Measurements from ENCODE around the gene TMEM187.

DNA sequence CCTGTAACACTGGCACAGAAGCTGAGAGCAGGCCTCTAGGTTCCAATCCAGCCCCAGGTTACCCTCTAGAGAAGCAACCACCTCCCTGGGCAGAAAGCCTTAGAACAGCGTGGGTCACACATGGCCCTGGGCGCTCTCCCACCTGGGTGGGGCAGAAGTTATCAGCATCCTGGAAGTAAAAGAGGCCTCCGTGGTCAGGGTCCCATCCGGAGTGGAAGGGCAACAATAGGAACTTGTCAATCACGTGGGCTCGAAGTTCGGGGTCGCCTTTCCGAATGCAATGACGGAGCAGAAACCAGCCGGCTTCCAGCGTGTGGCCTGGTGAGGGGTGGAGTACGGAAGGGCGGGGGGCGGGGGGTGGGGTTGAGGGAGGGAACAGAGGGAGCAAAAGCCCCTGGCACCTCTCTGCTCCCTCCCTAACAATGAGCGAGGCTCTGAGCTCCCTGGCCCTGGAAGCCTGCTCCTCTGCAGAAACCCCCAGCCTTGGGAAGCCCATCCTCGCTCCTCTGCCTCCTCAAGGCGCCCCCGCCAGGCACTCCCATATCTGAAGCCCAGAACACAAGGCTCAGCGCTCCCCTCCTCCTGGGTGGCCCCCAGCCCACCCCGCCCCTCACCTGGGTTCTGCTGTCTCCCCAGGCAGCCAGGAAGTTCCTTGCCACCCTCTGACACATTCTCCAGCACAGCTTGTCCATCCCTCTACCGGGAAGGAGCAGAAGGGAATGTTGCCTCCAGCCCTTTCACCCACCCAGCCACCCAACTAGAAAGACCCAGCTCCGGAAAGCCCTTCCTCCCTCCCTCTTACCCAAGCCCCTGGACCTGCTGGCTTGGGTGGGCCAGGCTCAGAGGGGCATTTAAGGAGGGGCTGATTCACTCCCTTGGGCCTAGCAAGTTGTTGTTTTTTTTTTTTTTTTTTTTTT, 31.0 kb upstream of the TMEM187 start:
- TF ChIP-seq CTCF (IDR thresholded peaks at IDR 0.05; ENCODE audit: borderline replicate concordance, extremely low read depth, low read length, poor library complexity, severe bottlenecking) (no peak), EZH2 (IDR thresholded peaks at IDR 0.05; ENCODE audit: borderline replicate concordance, low read depth, low read length, severe bottlenecking) (no peak)

Measured in DND-41 (cell line).